Pulmonary artery endothelial cell (primary cell): Measurements from ENCODE around the gene C1orf35. TPM values are rescaled to one million over a fixed set of nuclear protein-coding genes. Genes with fewer than 3 reads are reported as not detected.

ENCODE experiments used
- DNase-seq: peaks from one replicate; pipeline ENCODE4 v3.0.0-alpha.2; 2011; ENCODE audit warnings: low read depth, low spot score
- total RNA-seq: library from RNA; depleted of rRNA; stranded (reverse); fragments of >200 nt; gene quantifications from 2 replicates; pipeline ENCODE4 v1.2.3, GENCODE V29; 2014

Gene C1orf35
- total RNA-seq = 11.3 and 11.6 TPM in 2 replicates

- peak; percentile 64 for DNase-seq
Measured at GRCh38 chr1:228102791-228103620, at the start of gene C1orf35. Gene C1orf35 (minus strand): TSS chr1:228103325. CDS start chr1:228103227, 98 bp downstream.

DNA sequence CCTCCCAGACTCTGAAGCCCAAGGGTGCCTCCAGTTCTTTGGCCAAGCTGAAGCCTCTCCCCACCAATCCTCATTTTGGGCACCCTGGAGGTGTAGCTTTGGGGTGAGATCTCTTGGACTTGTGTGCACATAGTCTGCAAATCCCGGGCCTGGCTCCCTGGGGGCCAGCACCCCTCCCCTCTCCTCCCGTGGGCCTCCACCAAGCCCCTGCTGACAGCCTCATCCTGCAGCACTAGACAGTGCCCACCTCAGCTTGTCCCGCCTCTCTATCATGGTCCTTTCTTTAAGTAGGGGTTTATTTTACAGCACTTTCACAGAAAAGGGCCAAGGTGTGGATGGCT is 49.8 kb upstream of the C1orf35 start:
- DNase-seq = no peak

GRCh38 chr1:228152097-228152917 is 49.2 kb upstream of the C1orf35 start:
- DNase-seq = no peak

GRCh38 chr1:228151180-228151925 is 48.2 kb upstream of the C1orf35 start:
- DNase-seq = no peak

GRCh38 chr1:228150461-228151179 is 47.5 kb upstream of the C1orf35 start:
- no peak for DNase-seq

GRCh38 chr1:228150120-228150460 is 47.0 kb upstream of the C1orf35 start:
- no peak for DNase-seq

- no peak for DNase-seq
Measured at GRCh38 chr1:228149406-228150119, 46.4 kb upstream of the C1orf35 start, which contains the start of gene GJC2. Gene GJC2 (plus strand): TSS chr1:228149930. CDS start chr1:228157759, 7,829 bp downstream.

GRCh38 chr1:228148935-228149405 is 45.8 kb upstream of the C1orf35 start:
- no peak for DNase-seq

DNA sequence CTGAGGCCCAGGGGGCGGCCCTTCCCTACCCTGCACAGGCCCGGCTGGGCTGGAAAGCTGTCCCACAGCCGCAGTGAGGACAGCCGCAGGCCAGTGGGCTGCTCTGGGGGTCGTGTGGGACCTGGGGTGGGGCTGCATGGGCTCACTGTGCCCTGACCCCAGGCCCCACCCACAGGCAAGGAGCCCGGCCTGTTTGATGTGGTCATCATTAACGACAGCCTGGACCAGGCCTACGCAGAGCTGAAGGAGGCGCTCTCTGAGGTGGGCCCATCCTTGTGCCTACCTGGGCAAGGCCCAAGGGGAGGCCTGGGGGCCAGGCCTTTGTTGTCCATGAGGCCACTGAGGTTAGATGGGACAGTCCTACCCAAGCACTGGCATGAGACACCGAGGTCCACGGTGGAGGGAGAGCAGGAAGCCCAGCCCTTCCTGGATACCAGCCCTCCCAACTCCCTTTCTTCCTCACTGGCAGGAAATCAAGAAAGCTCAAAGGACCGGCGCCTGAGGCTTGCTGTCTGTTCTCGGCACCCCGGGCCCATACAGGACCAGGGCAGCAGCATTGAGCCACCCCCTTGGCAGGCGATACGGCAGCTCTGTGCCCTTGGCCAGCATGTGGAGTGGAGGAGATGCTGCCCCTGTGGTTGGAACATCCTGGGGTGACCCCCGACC is 45.2 kb upstream of the C1orf35 start:
- DNase-seq = no peak

GRCh38 chr1:228147768-228148167 is 44.6 kb upstream of the C1orf35 start:
- DNase-seq = no peak

GRCh38 chr1:228147151-228147693 is 44.1 kb upstream of the C1orf35 start:
- DNase-seq = no peak

DNA sequence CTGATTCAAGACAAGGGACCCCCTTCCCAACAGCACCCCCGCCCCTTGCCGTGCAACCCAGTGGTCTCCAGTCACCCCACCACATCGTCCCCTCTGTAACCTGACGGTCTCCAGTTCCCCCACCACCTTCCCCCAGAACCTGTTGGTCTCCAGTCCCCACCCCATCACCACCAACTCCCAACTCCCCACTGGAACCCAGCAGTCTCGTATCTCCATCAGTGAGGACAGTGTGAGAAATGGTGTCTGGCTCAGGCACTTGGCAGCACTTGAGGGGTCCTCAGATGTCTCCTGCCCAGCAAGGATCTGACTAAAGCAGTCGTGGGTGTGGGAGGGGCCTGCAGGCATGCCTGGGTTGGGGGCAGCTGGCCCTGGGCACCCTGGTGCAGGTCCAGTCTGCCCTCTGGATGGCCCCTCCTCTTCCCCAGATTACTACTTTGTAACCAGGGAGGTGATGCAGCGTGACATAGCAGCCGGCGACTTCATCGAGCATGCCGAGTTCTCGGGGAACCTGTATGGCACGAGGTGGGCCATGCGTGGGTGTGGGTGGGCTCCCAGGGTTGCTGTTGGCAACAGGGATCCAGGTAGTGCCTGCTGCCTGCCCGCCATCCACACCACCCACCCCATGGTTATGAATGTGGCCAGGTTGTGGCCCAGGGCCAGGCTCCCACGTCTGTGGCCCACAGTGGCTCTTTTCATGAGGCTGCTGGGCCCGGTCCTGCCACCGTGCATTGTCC is 43.5 kb upstream of the C1orf35 start:
- DNase-seq = no peak

DNA sequence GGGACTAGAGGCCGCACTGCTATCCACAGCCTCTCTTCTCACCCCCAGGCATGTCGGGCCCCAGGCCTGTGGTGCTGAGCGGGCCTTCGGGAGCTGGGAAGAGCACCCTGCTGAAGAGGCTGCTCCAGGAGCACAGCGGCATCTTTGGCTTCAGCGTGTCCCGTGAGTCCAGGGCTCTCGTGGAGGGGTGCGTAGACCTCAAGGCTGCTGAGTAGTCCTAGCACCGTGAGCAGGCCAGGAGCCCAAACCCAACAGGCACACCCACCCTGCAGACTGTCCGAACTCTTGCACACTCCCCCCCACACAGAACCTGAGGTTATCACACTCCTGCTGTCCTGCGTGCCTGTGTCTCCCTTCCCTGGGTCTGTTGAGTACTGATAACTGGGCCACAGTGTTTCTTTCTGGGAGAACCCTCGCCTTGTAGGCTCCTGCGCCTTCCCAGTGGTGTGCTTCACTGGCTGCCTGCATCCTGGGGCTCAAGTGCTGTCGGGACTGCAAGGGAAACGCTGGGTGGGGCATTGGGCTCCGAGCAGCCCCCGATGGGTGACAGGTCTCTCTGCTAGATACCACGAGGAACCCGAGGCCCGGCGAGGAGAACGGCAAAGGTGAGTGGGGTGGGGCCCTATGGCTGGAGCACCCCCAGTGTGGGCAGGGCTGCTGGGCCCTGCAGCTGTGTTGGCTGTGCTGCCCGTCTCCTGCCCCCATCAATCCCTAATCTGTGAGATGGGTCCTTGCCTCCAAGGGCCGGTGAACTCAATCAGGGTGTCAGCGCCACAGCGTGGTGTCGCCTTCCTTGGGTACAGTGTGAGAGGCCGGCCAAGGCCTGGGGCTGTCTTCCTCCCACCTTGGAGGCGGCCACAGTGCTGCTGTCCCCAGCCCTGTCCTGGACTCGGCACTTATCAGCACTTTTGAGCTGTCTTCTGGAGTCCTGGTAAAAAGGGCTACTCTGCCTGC is 42.6 kb upstream of the C1orf35 start:
- no peak for DNase-seq

DNA sequence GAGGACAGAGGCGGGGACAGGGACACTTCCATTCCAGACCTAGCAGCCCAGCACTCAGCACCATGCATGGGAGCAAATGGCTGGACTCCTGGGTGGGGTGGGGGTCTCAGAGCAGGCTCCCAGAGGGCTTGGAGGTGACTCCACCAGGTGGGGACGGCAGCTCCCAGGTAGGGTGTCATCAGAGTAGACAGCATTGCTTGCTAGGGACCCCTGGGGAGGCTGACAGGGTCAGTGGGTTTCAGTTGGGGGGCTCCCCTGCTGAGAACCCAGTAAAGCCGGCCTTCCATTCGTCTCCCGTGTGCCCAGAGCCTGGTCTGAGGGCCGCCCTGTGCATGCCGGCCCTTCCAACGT is 41.8 kb upstream of the C1orf35 start:
- DNase-seq = no peak

GRCh38 chr1:228144193-228144992 is 41.3 kb upstream of the C1orf35 start:
- no peak for DNase-seq

DNA sequence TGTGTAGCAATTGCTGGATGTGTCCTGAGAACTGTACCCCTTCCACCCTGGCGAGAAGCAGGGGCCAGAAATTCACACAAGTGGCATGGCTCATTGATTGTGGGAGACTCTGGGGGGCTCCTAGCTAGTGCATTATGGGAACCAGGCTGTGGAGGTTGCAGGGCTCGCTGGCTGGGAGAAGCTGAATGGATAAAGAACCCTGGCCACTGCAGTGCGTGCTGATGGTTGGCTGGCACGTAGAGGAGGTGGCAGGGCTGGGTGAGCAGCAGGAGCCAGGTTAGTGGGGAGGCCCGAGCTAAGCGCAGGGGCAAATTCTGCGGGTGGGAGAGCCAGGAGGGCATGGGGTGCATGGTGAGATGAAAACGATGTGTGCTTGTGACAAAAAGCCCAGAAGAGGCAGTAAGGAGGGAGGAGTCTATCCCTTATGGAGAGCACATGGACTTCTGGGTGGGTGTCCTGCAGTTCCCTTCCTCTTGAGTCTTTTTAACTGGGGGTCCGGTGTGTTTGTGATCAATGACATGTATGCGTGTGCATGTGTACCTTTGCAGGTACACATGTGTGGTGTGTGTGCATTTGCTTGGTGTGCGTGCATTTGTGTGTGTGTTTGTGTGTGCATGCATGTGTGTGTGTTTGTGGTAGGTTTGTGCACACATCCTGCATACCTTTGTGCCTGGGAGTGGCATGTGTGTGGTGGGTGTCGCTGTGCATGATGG is 40.5 kb upstream of the C1orf35 start:
- no peak for DNase-seq
